NCI-H82 (cell line): Measurements from ENCODE around the gene EPS8.

Source experiments
- DNase-seq: peaks from one replicate; lab custom pipeline; 2025; lab: John Stamatoyannopoulos, UW

The EPS8 gene

DNA sequence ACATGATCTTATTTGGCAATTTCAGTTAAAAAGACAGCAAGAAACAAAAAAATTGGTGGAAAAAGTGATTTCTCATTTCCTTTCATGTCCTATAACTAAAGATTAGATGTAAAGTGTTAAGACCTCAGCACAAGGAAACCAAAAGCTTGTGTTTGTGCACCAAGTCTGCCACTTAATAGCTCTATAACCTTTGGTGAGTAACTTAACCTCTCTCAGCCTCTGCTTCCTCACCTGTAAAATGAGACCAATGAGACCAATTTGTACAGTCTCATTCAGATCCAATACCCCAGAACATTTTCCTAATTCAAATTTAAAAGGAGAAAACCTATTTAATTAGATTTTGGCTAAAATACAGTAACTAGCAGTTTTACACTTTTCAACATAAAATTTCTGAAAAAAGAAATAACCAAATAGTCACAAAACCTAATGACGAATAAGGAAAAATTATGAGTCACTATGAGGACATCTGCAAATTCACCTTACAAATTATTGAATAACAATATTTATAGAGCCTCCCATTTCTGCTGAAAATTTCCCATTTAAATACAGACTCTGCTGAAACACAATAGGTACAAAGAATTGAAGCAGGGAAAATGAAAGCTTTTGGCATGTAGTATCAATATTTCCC, 71.1 kb downstream of the EPS8 start:
- DNase-seq, result no peak

DNA sequence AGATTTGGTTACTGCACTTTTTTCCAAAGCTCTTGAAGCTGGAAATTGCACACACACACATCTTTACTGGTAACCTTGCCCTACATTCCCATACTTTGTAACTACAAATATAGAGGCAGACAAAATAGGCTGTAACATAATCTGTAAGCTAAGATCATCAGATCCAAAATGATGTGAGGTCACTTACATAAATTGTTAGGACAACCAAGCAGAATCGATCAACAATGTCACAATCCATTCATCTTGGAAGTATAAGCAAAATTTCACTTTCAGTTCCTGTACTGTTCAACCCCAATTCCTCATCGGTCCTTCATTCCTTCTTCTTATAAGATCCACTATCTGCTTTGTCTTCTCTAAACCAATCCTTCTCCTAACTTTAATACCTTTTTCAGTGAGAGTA, 72.6 kb downstream of the EPS8 start:
- DNase-seq, result no peak

DNA sequence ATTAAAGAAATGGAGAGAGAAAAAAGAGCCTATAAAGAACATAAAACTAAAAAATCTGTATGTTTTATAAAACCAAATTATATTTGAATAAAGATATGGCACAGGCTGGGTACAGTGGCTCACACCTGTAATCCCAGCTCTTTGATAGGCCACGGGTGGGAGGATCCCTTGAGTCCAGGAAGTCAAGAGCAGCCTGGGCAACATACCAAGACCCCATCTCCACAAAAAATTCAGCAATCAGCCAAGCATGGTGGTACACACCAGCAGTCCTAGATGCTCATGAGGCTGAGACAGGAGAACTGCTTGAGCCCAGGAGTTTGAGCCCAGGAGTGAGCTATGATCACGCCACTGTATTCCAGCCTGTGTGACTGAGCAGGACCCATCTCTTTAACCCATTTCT, 74.9 kb downstream of the EPS8 start:
- no peak for DNase-seq

DNA sequence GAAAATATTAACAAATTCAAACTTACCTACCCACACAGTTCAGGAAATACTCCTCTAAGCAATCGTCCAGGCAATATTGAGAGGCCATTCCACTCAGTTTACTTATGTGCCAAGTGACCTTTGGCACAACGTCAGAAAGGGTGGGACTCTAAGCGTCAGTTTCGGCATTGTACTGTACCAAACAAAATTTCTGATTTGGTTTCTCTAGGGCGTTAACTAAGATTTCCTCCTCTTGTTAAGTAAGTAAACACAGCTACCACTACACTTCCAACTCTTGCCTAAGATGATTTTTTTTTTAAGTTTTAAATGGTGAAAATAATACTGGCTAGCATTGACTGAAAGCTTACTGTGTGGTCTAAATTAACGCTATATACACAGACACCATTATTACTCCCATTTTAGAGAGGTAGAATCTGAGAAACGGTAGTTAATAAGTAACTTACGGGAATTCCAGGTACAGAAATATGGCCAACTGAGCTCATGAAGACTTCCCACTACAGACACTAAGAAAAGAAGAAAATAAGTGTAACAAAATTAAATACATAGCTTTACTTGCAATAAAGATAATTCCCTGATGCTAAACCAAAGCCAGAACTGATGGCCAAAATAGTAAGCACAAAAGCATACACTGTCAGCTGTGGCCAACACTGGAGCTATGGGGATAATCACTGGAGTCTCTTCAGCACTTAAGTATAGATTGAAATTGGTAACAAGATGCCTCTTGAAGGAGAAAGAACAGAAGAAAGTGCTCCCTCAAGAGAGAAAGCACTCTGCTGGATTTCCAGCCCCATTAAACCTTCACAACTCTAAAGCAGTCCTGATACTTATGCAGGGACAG, 76.1 kb downstream of the EPS8 start:
- no peak for DNase-seq

DNA sequence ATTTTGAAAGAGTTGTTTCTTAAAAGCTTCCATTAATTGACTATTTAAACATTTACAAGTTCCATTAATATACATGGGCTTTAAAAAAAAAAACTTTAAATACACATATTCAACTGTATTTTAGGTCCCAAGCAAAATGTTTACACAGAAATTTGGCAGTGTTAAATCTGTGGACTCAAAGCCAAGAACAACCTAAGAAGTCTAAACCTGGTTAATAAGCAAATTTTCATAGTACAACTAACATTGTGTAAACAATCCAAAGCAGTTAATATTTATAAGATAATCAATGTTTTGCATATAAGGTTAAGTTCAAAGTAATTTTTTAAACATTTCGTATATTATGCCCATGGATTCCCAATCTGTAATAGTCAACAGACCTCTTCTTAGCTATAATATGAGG, 77.0 kb downstream of the EPS8 start:
- DNase-seq, result no peak

GRCh38 chr12:15710860-15711510, 78.2 kb downstream of the EPS8 start:
- no peak for DNase-seq

- DNase-seq, result no peak
Observed at GRCh38 chr12:15709551-15709950, 79.6 kb downstream of the EPS8 start.

DNA sequence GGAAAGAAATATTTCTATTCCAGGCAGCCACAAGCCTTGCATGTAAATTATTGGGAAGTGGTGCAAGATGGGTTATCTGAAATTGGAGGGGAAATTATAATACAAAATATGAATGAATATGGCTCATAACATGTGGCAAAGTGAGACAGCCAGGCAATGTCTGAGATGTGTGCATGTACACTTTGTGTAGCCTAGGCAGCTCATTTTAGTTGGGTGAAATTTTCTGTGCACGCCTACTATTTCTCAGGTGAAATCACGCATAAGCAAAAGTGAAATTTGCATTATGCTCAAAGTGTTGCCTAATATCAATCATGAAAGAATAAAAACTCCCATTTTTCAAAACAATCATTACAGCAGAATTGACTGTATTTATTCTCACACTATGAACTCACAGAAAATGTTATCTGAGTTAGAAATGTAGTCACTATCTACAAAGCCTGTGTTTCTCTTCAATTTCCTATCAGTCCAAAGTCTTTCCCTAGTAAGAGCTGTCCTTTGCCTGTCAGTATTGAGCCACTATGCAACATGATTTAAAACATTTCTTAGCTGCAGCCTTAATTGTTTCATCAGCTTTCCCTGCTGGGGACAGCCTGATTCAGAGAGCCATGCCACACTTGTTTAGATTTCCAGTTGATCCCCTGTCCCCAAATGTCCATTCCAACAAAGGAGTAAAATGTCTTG, 80.7 kb downstream of the EPS8 start:
- no peak for DNase-seq

DNA sequence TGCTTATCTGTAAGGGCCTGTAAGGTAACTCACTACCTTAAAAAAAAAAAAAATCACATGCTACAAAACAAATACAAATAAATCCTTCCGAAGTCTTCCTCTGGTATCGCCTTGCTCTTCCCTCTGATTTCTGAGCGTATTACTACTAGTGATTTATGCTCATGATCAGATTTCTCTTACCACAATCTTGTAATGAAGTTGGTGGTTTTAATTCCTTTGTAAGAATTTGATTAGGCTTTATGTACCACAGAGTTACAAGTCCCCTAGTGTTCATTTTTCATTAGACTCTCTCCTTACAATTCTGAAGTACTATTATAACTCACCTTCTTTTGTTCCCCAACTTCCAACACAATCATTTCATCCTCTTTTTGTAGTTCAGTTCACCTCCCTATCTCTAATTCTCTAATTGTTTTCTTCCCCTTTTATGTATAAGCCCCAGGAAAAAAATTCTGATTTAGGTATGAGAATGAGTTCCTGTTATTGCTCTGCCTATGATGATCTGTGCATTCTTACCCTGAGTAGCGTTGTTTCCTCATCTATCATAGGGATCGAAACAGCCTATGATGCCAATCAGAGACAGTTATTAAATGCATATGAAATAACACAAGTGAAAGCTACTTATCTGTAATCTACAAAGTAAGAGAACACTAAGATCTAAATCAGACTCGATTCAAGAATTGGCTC, 81.5 kb downstream of the EPS8 start:
- peak; percentile 21 for DNase-seq

- DNase-seq, result peak; percentile 18
Observed at GRCh38 chr12:15706010-15706676, 83.0 kb downstream of the EPS8 start.

- no peak for DNase-seq
Observed at GRCh38 chr12:15705606-15706005, 83.6 kb downstream of the EPS8 start.

DNA sequence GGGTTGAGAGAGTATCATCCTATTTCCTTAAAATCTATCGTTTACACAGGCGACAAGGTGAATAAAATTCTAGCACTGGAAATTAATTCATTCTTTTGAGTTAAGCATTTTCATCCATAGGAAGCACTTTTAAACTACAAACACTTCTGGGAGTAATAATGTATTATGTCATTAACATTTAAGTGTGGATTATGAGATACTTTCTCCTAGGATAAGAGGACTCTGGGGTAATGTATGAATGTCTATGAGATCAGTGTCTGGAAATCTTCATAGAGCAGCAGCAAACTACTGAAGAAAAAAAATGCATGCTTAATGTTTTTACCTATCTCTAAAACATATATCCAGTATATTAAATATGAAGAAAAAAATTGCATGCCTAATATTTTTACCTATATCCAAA, 86.9 kb downstream of the EPS8 start:
- no peak for DNase-seq

DNA sequence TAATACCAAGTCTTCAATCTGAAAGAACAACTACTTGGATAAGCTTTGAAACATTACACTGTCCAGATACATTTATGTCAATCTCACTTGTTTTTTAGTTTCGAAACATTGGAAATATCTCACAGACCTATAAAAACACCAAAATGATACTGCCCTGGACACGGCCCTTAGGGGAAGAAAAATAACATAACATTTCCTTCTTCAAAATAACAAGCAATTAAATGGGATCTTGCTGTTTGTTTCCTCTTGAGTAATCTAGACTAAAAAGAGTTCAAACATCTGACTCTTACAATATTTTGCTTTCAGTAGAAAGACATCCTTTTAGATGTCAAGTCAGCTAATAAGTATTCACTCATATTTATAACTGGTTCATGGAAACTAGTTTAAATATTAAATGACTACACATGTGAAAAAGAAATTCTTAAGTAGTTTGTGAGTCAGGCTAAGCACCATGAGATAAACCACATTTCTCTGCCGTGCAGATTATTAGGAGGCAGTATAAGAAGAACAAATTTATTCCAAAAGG, 87.5 kb downstream of the EPS8 start:
- no peak for DNase-seq

- DNase-seq, result no peak
Observed at GRCh38 chr12:15701206-15701605, 88.0 kb downstream of the EPS8 start.

GRCh38 chr12:15700595-15700994, 88.6 kb downstream of the EPS8 start:
- no peak for DNase-seq

- no peak for DNase-seq
Observed at GRCh38 chr12:15699886-15700285, 89.3 kb downstream of the EPS8 start.

DNA sequence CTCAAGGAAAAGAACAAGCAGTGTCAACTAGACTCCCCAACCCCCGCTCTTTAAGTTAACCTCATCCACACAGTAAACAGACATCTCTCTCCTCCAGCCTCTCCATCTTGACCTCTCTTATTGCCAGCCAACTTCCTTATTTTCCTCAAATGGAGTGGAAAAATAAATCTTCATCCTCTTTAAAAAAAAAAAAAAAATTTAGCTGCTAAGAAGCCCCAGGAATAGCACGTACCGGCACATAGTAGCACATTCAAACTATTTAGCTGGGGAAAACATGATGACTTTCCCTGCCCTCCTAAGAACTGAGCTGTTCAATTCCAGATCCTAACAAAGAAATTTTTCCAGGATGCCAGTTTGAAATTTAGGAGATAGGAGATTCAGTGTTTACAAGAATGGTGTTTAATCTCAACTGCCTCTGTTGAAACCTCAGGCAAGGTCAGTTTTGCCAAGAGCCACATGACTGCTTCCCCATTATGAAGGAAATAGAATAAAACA, 90.8 kb downstream of the EPS8 start:
- peak; percentile 30 for DNase-seq

GRCh38 chr12:15697201-15697600, 92.0 kb downstream of the EPS8 start:
- DNase-seq, result no peak

DNA sequence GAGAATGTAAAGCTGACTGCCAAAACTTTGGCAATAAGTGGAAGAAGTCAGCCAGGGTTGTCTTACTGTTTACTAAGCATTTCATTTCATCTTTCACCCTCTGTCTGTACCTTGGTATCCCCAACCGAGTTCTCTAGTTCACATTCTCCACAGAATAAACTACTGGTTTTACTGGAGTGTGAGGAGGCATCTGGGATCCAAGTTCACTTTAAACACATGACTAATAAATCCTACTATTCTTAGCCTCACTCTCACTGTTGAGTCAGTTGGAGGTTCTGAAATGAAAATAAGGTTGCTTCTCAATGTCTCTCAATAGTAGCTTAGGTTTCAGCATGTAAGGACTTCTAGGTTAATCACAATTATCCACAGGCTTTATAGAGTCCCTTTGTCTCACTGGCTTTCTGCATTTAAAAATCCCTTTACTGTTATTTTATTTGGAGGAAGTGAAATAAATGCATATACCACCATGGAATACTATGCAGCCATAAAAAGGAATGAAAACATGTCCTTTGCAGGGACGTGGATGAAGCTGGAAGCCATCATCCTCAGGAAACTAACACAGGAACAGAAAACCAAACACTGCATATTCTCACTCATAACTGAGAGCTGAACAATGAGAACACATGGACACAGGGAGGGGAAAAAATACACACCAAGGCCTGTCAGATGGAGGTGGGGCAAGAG, 95.8 kb downstream of the EPS8 start:
- DNase-seq, result no peak

DNA sequence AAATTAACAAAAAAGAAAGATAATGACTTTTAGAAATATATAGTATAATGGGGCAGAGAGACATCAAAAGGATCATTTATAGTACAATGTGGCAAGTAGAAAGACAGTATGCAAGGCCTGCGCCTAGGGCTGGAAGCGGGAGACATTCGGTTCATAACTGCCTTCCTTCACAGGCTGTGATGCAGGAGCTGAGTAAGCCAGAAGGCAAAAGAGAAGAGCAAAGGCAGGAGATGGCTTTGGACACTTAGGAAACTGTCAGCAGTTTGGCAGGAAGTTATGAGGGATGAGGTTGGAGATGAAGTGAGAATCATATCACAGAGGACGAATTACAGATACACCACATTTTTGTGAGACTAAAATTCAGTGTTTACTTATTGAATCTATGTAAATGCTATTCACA, 97.8 kb downstream of the EPS8 start:
- peak; percentile 36 for DNase-seq
